GM21447 (cell line): ENCODE results near the gene SLC9C2.
A peak's percentile ranks its signal among the peaks of the same experiment; 100 is the strongest.
"Not testable (repeated sequence)": the region's sequence is repeated elsewhere in the genome, so short reads cannot be mapped to it uniquely, and the experiment has no call there.

Source experiments
- ATAC-seq: cut with Tn5 transposase; IDR thresholded peaks from one replicate; pipeline ENCODE4 v1.9.1; 2021; ENCODE audit not compliant: unreplicated experiment

Gene SLC9C2

GRCh38 chr1:173489929-173490328, 112.9 kb downstream of the SLC9C2 start:
- ATAC-seq: no peak

DNA sequence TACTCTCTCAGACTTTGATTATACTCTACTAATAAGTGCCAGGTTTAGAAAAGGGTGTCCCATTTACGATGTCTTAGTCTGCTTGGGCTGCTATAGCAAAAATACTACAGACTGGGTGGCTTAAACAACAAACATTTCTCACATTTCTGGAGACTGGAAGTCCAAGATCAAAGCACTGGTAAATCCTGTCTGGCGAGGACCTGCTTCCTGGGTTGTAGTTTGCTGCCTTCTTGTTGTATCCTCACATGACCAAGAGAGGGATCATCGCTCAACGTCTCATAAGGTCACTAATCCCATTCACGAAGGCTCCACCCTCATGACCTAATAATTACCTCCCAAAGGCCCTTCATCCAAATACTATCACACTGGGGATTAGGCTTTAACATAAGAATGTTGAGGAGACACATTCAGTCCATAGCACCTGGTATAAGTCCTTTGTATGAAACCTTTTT, 113.7 kb downstream of the SLC9C2 start:
- ATAC-seq: no peak

DNA sequence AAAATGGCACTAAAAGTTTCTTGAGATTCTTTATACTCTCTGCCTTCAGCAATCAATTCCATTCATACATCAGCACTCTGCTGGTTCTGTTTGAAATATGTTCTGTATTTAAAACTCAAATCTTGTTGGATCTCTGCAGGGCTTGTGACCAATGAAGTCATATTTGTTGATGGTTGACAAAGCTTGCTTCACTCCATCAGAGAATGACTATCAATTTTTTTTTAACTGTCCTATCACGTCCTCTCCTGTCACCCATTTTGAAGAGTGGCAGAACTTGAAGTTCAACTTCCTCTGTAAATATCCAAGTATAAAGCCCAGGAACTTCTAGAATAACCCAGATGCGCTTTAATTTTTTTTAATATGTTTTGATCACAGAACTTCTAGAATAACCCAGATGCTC, 114.9 kb downstream of the SLC9C2 start:
- no peak for ATAC-seq

- ATAC-seq: no peak
Observed at GRCh38 chr1:173485401-173485800, 117.5 kb downstream of the SLC9C2 start.

- no peak for ATAC-seq
Observed at GRCh38 chr1:173484276-173484675, 118.6 kb downstream of the SLC9C2 start.

DNA sequence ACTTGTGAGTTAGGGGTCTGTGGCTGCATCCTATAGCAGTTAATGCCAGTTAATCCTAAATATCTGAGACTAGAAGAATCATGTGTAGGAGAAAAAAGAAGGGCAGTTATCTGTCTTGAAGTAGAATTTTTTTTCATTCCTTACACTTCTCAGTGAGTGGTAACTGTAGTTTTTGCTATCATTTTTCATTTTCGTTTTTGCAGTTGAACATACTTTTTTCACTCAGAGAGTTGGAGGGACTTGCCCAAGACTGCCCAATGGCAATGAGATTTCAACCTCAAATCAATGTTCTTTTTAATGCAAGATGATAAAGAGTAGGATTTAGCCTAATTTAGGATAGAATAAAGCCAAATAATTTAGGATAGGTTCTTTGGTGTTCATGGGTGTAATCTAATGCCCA, 120.2 kb downstream of the SLC9C2 start:
- ATAC-seq: no peak

DNA sequence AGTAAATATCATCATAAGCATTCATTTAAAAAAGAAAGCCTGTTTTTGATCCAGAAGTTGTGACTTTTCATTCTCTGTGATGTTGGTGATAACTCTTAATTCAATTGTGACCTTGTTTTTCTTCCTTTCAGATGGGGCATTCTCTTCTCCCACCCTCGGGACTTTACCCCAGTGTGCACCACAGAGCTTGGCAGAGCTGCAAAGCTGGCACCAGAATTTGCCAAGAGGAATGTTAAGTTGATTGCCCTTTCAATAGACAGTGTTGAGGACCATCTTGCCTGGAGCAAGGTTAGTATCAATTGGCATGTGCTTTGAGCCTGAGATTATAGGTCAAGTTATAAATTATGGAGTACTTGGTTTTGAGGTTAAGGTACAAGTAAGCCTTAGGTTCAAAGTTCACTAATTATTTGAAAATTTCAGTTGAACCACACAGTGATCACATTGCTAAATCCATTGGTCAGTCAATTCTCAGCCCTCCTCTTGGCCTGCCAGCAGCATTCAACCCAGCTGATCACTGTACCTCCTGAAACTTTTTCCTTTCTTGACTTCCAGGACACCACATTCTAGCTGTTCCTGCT, 121.6 kb downstream of the SLC9C2 start:
- ATAC-seq: no peak

DNA sequence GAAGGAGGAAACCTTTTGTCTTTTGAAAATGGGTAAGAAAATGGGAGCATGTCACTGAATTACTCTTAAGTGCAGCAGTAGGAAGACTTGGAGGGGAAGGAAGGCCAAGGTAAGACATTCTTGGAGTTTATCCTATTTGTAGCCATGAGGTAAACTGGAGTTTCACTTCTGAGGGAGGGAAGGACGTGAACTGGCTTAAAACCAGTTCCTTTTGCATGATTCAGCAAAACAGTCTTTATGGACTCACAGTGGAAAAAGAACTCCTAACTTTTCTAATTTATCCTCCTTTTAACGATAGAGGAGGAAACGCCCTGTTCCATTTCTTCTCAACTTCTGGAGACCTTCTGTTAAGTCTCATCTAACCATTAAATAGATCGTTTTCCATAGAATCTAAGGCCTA, 123.2 kb downstream of the SLC9C2 start:
- no peak for ATAC-seq

DNA sequence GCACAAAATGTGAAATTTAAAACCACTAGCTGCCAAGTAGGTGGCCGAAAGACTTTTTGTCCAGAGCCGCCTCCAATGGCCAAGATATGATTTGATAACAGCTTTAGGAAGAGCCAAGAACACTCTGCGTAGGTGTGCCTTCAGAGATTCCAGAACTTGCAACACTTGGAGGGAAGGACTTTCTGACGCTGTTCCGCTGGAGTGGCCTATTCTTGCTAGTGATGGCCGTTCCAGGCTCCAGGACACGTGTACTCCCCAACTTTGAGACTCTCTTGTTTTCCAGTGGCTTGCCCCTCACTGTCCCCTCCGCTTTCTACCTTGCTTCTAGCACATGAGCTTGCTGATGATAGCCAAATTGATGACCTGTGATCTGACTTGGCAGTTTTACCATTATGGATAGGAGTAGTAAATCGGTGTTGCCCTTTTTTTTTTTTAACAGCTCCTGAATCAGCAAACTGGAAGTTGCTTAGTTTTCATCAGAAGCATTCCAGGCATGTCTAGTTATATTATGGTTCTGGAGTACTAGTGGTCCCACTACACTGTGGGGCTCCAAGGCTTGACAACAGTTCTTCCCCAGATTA, 124.7 kb downstream of the SLC9C2 start:
- ATAC-seq: no peak

DNA sequence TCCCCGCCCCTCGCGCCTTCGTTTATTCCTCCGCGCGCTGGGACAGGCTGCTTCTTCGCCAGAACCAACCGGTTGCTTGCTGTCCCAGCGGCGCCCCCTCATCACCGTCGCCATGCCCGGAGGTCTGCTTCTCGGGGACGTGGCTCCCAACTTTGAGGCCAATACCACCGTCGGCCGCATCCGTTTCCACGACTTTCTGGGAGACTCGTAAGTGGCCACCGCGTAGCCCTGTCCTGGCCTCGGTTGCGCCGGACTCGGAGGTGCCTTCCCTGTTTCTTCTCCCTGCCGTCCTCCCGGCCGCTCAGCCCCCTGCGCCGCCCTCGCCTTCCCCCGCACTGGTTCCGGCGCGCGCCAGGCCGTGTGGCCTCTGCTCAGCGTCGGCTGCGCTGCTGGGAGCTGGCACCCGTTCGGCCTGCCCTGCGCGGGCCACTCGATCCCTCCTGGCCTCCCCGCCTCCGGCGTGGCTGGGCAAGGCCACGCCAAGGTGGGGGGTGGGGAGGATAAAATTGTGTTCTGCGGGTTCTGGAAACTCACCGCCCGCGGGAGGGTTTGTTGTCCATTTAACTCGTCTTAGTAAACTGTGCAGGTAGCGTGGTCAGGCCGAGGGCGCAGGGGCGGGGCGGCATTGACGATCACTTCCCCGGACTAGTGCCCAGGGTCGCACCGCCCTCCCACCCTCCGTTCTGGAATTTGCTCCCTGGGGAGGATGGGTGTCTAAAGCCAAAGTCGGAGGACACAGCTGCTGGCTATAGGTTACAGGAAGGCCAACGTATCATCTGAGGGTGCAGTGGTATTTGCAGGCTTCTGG, 125.4 kb downstream of the SLC9C2 start, which contains the start of gene PRDX6:
Gene PRDX6 (plus strand): TSS at position 50 of the 808 bp plus-strand sequence. CDS start 63 bp downstream, at position 113.
- ATAC-seq: peak; percentile 54

- peak; percentile 93 for ATAC-seq
Observed at GRCh38 chr1:173476665-173477285, 126.1 kb downstream of the SLC9C2 start.

DNA sequence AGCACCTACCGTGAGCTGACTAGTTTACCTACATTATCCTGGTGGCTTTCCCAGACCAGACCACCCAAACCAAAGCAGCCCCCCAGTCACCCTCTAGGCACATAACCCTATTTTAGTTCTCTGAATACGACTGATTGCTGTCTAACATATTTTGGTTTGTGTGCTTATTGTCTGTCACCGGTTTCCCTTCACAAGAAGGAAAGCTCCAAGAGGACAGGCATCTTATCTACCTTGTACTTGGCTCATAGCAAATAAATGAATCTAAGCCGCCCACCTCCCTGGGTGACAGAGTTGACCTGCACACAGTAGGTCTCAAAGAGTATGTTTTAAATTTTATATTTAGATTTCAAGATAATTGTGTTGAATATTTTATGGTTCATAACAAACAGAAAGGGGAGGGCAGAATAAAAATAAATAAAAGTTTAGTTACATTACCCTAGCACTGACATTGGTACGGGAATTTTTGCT, 126.6 kb downstream of the SLC9C2 start:
- ATAC-seq: no peak

DNA sequence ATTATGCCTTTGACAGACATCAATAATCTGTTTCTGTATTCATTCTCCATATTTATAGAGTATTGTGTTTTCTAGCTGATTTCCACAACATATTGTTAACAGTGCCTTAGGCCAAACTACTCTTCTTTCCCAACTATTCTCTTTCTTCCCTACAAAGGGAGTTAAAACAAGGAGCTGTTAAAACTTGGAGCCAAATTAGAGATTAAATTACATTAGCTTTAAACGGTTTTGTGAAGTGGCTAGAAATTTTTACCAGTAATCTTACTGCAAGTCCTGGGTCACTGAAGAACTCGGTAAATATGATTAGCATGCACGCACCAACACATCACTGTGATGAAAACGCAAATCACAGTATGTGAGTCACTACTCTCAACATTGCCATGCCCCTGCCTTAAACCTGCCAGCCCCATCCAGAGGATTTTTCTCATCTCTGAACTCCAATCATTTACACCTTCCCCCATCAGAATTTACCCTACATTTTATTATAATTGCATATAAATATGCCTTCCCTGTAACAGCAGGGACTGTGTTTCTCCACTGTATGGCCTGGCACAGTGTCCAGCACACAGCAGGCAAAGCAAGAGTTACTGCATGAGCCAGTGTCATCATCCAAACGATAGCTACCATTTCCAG, 127.2 kb downstream of the SLC9C2 start:
- ATAC-seq: no peak

- ATAC-seq: not testable (repeated sequence)
Observed at GRCh38 chr1:173474780-173475421, 128.0 kb downstream of the SLC9C2 start.

GRCh38 chr1:173474097-173474779, 128.6 kb downstream of the SLC9C2 start:
- no peak for ATAC-seq

- ATAC-seq: no peak
Observed at GRCh38 chr1:173473599-173474011, 129.3 kb downstream of the SLC9C2 start.

DNA sequence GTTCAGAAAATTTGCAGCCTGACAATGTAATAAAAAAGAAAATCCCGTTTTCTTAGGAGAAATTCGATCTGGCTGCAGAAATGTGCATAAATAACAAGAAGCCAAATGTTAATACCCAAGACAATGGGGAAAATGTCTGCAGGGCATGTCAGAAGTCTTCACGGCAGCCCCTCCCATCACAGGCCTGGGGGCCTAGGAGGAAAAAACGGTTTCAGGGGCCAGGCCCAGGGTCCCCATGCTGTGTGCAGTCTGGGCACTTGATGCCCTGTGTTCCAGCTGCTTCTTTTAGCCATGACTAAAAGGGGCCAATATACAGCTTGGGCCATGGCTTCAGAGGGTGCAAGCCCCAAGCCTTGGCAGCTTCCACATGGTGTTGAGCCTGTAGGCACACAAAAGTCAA, 132.3 kb downstream of the SLC9C2 start:
- ATAC-seq: no peak

GRCh38 chr1:173469656-173470055, 133.2 kb downstream of the SLC9C2 start:
- no peak for ATAC-seq

- no peak for ATAC-seq
Observed at GRCh38 chr1:173467426-173467825, 135.4 kb downstream of the SLC9C2 start.

DNA sequence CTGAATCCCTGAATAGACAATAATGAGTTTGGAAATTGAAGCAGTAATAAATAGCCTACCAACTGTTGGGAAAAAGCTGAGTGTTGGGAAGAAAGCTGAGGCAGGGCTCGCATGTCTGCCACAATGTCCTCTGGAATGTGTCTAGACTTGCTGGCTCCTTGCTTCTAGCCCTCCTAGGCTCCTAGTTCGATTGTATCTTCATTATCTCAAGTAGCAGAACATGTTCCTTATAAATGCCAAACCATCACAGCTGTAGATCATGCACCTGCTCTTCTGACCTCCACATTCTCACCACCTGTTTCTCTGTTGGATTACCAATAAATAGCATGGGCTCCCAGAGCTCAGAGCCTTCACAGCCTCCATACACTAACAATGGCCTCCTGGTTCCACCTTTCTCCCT, 138.7 kb downstream of the SLC9C2 start:
- ATAC-seq: not testable (repeated sequence)
